GM18870 (cell line): Measurements from ENCODE around the gene EML5.
A peak's percentile ranks its signal among the peaks of the same experiment; 100 is the strongest.
"Not testable (repeated sequence)": the region's sequence is repeated elsewhere in the genome, so short reads cannot be mapped to it uniquely, and the experiment has no call there.

Experiments
- ATAC-seq: cut with Tn5 transposase; IDR thresholded peaks from one replicate; pipeline ENCODE4 v1.9.1; 2021; ENCODE audit warnings: moderate library complexity; ENCODE audit not compliant: unreplicated experiment

EML5 gene

DNA sequence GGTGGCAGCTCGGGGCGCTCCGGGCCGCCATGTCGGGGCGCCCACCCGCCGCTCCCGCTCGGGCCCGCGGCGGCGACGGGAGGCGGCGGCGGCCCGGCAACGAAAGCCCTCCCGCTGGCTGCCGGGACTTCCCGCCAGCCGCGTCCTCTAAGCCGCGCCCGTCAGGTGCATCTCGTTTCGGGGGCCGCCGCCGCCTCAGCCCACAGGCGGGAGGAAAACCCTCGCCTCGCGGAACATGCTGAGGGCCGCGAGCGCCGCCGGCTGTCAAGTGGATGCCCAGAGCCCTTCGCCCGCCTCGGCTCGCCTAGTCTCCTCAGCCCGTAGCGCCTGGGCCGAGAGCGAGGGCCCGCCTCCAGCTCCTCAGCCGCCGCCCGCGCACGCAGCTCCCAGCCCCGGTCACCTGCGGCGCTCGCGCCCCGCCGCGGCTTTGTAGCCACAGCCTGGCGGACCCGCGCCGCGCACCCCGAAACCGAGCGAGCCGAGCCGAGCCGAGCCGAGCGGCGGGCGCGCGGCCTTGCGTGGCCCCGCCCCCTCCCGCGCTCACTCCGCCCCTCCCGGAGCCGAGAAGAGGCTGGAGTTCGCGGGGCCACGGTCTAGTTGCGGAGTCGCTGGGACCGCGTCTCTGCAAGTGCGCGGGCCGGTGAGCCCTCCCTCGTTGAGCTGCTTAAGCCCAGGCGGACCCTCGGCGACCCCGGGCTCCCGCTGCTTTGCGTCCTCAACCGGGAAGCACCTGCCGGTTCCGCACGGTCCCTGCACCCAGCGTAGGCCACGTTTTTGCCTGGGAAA lies at the start of gene EML5:
TSS of gene EML5 (minus strand) at position 481 of the 786 bp plus-strand sequence. CDS start at position 31, 450 bp downstream.
- ATAC-seq: peak; percentile 71

- no peak for ATAC-seq
Observed at GRCh38 chr14:88842414-88842813, 49.7 kb upstream of the EML5 start.

DNA sequence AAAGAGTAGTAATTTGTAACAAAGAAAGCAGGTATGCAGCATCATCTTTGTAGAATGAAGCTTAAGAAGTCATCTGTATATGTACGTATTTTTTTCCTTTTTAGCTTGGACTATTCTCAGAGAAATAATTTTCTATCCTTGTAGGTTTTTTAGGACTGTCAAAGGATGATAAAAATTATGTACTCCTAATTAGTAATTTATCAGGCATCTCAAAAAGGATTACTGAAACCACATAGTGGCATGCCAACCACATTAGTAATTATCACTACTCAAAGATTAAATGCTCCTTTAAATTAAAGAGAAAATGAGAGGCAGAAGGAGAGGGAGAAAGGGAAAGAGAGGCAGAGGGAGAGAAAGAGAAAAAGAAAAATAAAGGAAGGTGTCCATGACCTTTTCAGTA lies 49.0 kb upstream of the EML5 start:
- ATAC-seq: no peak

DNA sequence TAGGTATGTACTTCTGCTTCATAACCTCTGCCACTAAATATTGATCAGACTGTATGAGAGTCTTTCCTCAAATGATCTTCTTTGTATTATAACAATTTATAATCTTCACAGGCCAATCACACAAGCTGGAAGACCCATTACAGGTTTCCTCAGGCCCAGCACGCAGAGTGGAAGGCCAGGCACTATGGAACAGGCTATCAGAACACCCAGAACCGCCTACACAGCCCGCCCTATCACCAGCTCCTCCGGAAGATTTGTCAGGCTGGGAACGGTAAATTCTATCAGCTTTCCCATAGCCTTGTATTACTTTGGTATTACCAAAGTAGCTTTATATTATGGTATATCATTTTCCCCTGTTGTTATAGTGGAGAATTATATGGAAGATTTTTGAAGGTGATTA lies 48.2 kb upstream of the EML5 start:
- ATAC-seq: no peak

- no peak for ATAC-seq
Observed at GRCh38 chr14:88838015-88838414, 45.3 kb upstream of the EML5 start.

DNA sequence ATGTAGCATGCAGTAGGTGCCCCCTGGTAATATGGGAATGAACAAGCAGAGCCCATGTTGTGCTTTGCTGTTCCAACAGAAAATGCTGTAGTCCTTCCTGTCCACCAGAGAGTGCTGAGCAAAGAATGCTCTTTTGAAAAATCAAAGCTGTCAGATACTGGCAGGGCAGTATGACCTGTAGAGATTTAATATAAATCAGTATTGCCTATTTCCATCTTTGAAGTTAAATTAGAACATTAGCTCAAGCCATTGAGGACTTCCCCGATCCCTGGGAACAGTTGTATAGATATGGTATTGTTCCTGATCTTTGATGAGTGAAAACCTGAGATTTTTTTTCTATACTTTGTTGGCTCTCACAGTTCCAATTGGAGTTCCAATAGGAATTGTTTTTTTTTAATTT lies 44.7 kb upstream of the EML5 start:
- ATAC-seq: no peak

- no peak for ATAC-seq
Observed at GRCh38 chr14:88835661-88836060, 42.9 kb upstream of the EML5 start.

- ATAC-seq: no peak
Observed at GRCh38 chr14:88834883-88835431, 42.2 kb upstream of the EML5 start.

- ATAC-seq: no peak
Observed at GRCh38 chr14:88831284-88831683, 38.5 kb upstream of the EML5 start.

- no peak for ATAC-seq
Observed at GRCh38 chr14:88829685-88830302, 37.0 kb upstream of the EML5 start.

- no peak for ATAC-seq
Observed at GRCh38 chr14:88829188-88829587, 36.4 kb upstream of the EML5 start.

- no peak for ATAC-seq
Observed at GRCh38 chr14:88825503-88825902, 32.8 kb upstream of the EML5 start.

DNA sequence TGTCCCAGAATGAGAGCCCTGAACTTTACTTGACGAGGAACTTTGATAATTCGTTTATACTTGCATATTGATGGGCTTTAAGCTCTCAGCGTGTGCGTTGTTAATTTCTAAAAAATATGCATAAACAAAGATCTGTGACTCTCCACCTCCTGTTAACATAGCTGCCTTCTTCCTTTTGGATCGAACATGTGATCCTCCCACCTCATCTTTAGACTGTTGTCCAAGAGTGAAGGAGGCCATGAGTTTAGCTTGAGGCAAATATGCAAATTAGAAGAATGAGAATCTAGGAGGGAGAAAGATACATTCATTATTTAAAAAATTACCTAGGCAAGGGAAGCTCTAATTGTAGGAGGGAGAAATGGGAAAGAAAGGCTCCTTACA lies 32.3 kb upstream of the EML5 start:
- no peak for ATAC-seq

DNA sequence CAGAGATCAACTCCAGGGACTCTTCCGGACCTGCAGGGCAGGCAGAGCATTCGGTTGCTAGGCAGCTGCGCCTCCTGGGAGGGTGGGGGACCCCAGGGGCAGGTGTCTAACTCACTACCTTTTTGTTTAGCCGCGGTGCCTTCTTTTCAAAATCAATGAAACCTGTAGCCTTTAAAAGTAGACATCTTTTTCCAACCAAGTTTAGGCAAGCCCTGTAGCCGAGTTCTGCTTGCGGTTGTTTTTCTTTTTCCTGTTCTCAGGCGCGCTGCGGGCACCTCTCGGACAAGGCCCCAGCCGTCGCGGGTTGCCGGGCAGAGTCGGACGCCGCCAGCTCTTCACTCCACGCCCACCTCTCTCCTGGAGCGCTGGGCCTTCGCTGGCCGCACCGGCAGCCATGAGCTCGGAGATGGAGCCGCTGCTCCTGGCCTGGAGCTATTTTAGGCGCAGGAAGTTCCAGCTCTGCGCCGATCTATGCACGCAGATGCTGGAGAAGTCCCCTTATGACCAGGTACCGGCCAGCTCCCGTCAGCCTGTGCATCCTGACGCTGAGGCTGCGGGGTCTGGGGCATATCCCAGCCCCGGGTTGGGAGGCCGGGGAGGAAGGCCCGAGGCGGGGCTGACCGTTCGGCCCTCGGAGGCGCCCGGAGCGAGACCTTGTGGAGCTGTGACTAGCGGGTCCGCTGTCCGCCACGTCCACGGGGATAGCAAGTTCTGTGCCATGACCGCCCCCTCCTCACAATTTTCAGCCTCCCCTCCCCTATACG lies 31.7 kb upstream of the EML5 start, which contains the start of gene TTC8:
TSS of gene TTC8 (plus strand) at position 338 of the 764 bp plus-strand sequence. CDS start at position 395, 57 bp downstream.
- peak; percentile 98 for ATAC-seq

DNA sequence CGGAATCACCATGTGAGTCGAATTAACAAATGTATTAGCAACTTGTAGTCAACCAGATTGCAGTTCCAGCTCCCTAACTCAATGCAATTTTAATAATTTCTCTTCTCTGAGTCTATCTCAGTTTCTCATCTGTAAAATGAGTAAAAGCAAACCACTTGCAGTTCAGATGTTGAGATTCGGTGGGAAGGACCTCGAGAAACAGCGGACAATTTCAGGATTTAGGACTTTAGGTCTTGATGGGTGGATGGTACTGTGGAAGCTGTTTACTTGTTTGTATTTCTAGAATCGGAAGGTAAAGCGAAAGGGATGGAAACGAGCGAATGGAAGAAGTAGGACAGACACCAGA lies 31.2 kb upstream of the EML5 start:
- peak; percentile 18 for ATAC-seq

- no peak for ATAC-seq
Observed at GRCh38 chr14:88821888-88822287, 29.1 kb upstream of the EML5 start.

DNA sequence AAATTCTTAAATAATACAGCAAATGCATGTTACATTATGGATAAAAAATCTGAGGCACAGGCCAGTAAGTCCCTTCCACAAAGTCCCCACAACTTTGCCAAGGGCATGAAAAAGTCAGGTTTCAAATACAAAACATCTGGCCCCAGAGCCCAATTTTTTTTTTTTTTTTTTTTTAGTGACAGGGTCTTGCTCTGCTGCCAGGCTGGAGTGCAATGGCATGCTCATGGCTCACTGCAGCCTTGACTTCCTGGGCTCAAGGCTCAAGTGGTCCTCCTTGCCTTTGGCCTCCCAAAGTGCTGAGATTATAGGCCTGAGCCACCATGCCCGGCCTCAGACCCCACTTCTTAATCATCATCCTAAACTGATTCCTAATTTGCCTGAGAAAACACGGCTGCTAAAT lies 28.6 kb upstream of the EML5 start:
- no peak for ATAC-seq

- not testable (repeated sequence) for ATAC-seq
Observed at GRCh38 chr14:88819674-88820073, 26.9 kb upstream of the EML5 start.

GRCh38 chr14:88818018-88818417 lies 25.3 kb upstream of the EML5 start:
- peak; percentile 73 for ATAC-seq

DNA sequence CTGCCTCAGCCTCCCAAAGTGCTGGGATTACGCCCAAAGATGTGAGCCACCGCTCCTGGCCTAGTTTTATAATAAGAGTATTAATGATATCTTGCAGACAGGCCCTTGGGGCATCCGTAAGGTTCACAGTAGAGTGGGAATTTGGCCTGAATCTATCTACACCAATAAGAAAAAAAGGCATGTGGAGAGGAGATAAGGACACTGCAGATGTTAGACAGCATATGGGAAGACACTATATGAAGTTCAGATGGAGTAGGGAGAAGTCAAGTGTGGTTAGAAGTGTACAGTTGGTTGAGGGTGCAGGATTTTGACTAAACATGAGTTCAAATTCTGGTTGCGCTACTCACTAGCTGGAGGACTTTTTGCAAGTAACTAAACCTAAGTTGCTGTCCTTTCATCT lies 23.2 kb upstream of the EML5 start:
- ATAC-seq: no peak

DNA sequence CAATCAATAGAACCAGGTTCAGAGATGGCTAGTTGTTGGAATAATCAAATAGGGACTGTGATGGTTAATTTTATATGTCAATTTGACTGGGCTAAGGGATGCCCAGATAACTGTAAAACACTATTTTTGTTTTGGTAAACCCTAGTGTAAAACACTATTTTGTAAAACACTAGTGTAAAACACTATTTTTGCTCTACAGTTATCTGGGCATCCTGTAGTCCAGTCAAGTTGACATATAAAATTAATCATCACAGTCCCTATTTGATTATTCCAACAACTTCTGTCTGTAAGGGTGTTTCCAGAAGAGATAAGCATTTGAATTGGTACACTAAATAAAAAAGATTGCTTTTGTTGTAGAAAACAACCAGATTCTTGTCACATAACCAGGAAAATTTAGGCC lies 15.6 kb upstream of the EML5 start:
- ATAC-seq: no peak

GRCh38 chr14:88804477-88804876 lies 11.7 kb upstream of the EML5 start:
- ATAC-seq: no peak
